ACHN (cell line): Measurements from ENCODE around the gene SLC41A1.
"Not testable (repeated sequence)": the region's sequence is repeated elsewhere in the genome, so short reads cannot be mapped to it uniquely, and the experiment has no call there.

Source experiments
- DNase-seq: peaks from one replicate; pipeline ENCODE4 v3.0.0-alpha.2; 2015
- in situ Hi-C: cut with HindIII; loops from 2 replicates; pipeline ENCODE4 v1.10.0; 2017; ENCODE audit warnings: low sequenced_read_pairs, low pct_ligation_motif_present, low pct_unique_long_range_greater_than_20kb

Gene SLC41A1

GRCh38 chr1:205826016-205826806 lies 13.2 kb upstream of the SLC41A1 start:
- no peak for DNase-seq

GRCh38 chr1:205824180-205824579 lies 11.2 kb upstream of the SLC41A1 start:
- in situ Hi-C loops = no loop called here
- no peak for DNase-seq

More at GRCh38 chr1:205826016-205826806, 13.2 kb upstream of the SLC41A1 start:
- in situ Hi-C loops = no loop called here

DNA sequence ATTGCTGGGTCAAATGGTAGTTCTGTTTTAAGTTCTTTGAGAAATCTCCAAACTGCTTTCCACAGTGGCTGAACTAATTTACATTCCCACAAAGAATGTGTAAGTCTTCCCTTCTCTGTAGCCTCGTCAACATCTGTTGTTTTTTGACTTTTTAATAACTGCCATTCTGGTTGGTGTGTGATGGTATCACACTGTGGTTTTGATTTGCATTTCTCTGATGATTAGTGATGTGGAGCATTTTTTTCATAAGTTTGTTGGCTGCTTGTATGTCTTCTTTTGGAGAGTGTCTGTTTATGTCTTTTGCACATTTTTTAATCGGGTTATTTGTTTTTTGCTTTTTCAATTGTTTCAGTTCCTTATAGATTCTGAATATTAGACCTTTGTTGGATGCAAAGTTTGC lies 10.3 kb upstream of the SLC41A1 start:
- in situ Hi-C loops, DNase-seq: not testable (repeated sequence)

DNA sequence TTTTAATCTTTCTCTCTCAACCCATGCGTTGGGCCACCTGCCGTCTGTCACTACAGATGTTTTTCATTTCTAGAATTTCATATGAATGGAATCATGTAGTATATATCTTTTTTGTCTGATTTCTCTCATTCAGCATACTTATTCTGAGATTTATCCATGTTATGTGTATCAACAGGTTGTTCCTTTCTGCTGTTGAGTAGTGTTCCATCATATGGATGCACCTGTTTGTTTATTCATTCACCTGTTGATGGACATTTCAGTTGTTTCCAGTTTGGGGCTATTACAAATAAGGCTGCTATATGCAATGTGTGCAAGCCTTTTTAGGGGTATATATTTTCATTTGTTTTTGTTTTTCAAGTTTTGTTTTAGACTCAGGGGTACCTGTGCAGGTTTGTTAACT lies 9.4 kb upstream of the SLC41A1 start:
- in situ Hi-C loops = no loop called here
- DNase-seq = no peak

- in situ Hi-C loops = no loop called here
- no peak for DNase-seq
Observed at GRCh38 chr1:205817988-205818387, 5.0 kb upstream of the SLC41A1 start.

GRCh38 chr1:205817364-205817763 lies 4.4 kb upstream of the SLC41A1 start:
- DNase-seq = no peak
- in situ Hi-C loops = no loop called here

DNA sequence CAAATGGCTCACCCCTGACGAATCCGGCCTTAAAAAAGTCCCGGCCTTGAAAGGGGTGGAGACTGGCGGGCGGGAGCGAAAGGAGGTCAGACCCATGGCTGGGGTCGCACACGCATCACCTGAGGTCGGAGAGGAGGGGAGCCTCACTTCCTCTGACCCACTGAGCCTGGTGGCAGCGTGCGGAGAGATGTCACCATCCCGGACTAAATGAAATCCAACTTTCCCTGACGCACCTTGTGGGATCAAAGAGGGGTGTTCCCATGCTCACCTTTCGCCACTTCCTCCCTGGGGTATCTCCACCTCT lies 709 bp upstream of the SLC41A1 start:
- in situ Hi-C loops = no loop called here

GRCh38 chr1:205812271-205812877 lies 624 bp downstream of the SLC41A1 start:
- DNase-seq = peak; percentile 33
- in situ Hi-C loops = no loop called here

More for the DNA sequence above, 709 bp upstream of the SLC41A1 start:
- no peak for DNase-seq

GRCh38 chr1:205811660-205812059 lies 1.3 kb downstream of the SLC41A1 start:
- in situ Hi-C loops = no loop called here
- no peak for DNase-seq

GRCh38 chr1:205810448-205811157 lies 2.4 kb downstream of the SLC41A1 start:
- no peak for DNase-seq
- in situ Hi-C loops = no loop called here

DNA sequence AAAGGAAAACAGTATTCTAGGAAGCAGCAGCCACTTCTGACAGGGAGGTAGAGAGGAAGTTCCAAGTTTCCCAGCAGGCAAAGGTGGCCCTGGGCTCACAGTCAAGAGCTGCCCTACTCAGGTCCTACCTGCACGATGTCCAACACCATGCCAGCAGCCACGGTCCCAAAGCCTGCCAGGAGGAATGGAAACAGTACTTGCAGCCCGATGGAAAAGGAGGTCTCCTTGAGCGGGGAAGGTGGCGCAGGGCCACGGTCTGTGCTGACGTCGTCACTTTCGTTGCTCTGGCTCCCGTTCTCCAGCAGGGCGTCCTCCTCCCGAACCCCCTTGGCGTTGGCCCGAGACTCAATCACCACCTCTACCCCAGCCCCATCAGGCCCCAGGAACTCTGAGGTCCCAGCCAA lies 3.1 kb downstream of the SLC41A1 start:
- in situ Hi-C loops = no loop called here
- DNase-seq = no peak

GRCh38 chr1:205809469-205809868 lies 3.5 kb downstream of the SLC41A1 start:
- in situ Hi-C loops = no loop called here
- DNase-seq = no peak

- in situ Hi-C loops = no loop called here
- DNase-seq = no peak
Observed at GRCh38 chr1:205805082-205805711, 7.8 kb downstream of the SLC41A1 start.

GRCh38 chr1:205804605-205805004 lies 8.4 kb downstream of the SLC41A1 start:
- in situ Hi-C loops = no loop called here
- DNase-seq = no peak

DNA sequence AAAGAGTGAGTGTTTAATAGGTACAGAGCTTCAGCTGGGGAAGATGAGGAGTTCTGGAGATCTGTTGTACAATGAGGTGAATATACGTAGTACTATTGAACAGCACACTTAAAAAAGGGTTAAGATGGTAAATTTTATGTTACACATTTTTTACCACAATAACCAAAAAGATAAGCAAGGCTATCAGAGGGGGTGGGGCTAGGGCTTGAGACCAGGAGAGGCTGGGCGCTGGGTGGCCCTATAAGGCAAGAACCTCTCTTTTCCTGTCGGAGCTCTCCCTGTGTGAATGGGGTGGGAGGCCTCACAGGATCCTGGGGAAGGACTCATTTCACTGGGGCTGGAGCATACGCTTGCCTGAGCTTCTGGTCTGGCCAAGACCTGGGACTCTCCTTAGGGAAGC lies 9.0 kb downstream of the SLC41A1 start:
- DNase-seq = no peak
- in situ Hi-C loops = no loop called here

GRCh38 chr1:205802060-205802459 lies 10.9 kb downstream of the SLC41A1 start:
- in situ Hi-C loops = no loop called here
- DNase-seq = no peak

- DNase-seq = no peak
- in situ Hi-C loops = no loop called here
Observed at GRCh38 chr1:205800981-205801703, 11.9 kb downstream of the SLC41A1 start.

DNA sequence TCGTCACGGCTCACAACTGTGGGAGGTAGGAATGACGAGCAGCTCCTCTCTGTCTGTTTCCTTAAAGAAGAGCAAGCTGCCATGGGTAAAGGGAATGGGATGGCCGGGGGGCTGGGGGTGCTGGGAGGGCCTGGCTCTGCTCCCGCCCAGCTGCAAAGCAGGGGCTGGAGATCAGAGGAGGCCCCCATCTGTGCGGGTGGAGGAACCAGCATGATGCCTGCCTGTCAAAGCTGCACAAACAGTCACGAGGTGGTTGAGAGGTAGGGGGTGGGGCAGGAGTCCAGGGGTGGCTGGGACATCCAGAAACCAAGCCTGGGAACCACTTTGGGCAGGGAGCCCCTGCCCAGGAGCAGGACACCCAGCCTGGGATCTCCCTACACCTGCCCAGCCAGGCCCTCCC lies 12.6 kb downstream of the SLC41A1 start:
- in situ Hi-C loops = no loop called here
- DNase-seq = no peak

DNA sequence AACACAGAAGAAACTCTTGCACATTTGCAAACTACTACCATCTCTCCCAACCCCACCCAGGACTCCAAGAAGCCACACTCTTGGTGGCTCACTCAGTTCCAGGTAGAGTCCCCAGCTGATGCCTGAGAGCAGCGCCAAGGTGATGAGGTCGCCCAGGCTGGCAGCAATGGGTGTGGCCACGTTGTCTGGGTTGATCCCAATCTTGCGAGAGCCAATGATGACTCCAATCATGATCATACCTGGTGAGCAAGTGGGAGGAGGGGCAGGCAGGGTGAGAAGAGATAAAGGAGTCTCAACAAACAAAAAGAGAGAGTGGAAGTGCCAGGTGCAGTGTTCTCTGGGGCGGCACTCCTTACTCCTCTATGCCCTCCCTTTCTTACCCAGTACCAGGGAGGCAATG lies 14.4 kb downstream of the SLC41A1 start:
- in situ Hi-C loops = no loop called here
- no peak for DNase-seq
